HG03457 (cell line): Measurements from ENCODE around the gene ZBTB20.

Experiments
- ATAC-seq: cut with Tn5 transposase; IDR thresholded peaks from one replicate; pipeline ENCODE4 v1.9.1; 2021; ENCODE audit warnings: moderate number of reproducible peaks; ENCODE audit not compliant: unreplicated experiment

Gene ZBTB20

GRCh38 chr3:114553949-114554593, 593.0 kb downstream of the ZBTB20 start:
- ATAC-seq: no peak

- no peak for ATAC-seq
Measured at GRCh38 chr3:114552527-114552812, 594.6 kb downstream of the ZBTB20 start.

- no peak for ATAC-seq
Measured at GRCh38 chr3:114551770-114552526, 595.1 kb downstream of the ZBTB20 start.

- no peak for ATAC-seq
Measured at GRCh38 chr3:114550165-114550564, 596.9 kb downstream of the ZBTB20 start.

- ATAC-seq: no peak
Measured at GRCh38 chr3:114545193-114545592, 601.9 kb downstream of the ZBTB20 start.

- no peak for ATAC-seq
Measured at GRCh38 chr3:114542359-114542758, 604.7 kb downstream of the ZBTB20 start.

- ATAC-seq: no peak
Measured at GRCh38 chr3:114539525-114539924, 607.6 kb downstream of the ZBTB20 start.

- no peak for ATAC-seq
Measured at GRCh38 chr3:114538211-114538610, 608.9 kb downstream of the ZBTB20 start.

GRCh38 chr3:114528517-114528916, 618.6 kb downstream of the ZBTB20 start:
- no peak for ATAC-seq

- no peak for ATAC-seq
Measured at GRCh38 chr3:114527036-114527644, 619.9 kb downstream of the ZBTB20 start.

- no peak for ATAC-seq
Measured at GRCh38 chr3:114525278-114525677, 621.8 kb downstream of the ZBTB20 start.

GRCh38 chr3:114519415-114519814, 627.7 kb downstream of the ZBTB20 start:
- ATAC-seq: peak; percentile 87

- ATAC-seq: no peak
Measured at GRCh38 chr3:114518206-114518808, 628.8 kb downstream of the ZBTB20 start.

GRCh38 chr3:114510201-114510600, 636.9 kb downstream of the ZBTB20 start:
- no peak for ATAC-seq

GRCh38 chr3:114509756-114510155, 637.3 kb downstream of the ZBTB20 start:
- ATAC-seq: no peak

- ATAC-seq: no peak
Measured at GRCh38 chr3:114508976-114509375, 638.1 kb downstream of the ZBTB20 start.

GRCh38 chr3:114508208-114508607, 638.9 kb downstream of the ZBTB20 start:
- no peak for ATAC-seq

- no peak for ATAC-seq
Measured at GRCh38 chr3:114506591-114507300, 640.3 kb downstream of the ZBTB20 start.

GRCh38 chr3:114504941-114505628, 642.0 kb downstream of the ZBTB20 start:
- no peak for ATAC-seq

GRCh38 chr3:114502204-114502603, 644.9 kb downstream of the ZBTB20 start:
- no peak for ATAC-seq

GRCh38 chr3:114499976-114500375, 647.1 kb downstream of the ZBTB20 start:
- no peak for ATAC-seq
